Stimulated activated CD8-positive, alpha-beta memory T cell treated with anti-CD3 and anti-CD28 coated beads, Interleukin-12 subunit alpha, Interleukin-12 subunit beta, amount 100 ng/mL, for 24 hours (primary cell): ENCODE results near the gene SLC4A2.

ENCODE experiments used
- DNase-seq: peaks from one replicate; pipeline ENCODE4 v3.0.0-alpha.2; 2020; ENCODE audit errors: extremely low read depth

The SLC4A2 gene

DNA sequence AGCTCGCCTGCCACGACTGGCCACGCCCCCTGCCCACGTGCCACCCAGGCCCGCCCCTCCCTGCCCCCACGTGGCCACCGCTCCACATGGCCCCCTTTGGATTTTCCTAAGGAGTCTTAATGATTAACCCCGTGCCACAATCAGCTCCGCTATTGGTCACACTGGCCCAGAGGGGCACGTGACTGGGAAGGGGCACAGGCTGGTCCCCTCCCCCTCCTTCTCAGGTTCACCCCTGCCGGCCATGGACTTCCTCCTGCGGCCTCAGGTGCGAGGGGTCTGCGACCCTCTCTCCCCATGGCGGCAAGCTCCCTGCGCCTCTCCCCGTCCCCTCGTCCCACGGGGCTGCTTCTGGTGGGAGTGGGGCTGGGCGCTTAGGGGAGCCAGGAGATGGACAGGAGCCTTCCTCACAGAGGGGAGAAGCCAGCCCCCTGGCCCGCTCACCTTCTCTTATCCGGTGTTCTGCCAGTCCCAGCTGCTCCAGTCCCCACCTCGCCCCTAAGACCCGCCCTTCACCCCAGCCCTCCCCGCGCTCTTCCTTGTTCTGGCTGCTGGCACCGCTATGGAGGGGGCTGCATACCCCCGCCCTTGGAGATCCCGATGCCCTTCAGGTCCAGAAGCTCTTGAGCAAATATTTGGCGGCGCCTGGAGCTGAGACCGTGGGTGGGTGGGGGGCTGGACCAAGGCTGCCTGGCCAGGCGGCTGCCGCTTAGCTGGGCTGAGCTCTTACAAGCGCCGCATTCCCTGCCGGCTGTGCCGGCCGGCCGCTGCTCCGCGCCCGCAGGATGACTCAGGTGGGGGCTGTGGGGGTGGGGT, 3.2 kb downstream of the SLC4A2 start:
- no peak for DNase-seq

DNA sequence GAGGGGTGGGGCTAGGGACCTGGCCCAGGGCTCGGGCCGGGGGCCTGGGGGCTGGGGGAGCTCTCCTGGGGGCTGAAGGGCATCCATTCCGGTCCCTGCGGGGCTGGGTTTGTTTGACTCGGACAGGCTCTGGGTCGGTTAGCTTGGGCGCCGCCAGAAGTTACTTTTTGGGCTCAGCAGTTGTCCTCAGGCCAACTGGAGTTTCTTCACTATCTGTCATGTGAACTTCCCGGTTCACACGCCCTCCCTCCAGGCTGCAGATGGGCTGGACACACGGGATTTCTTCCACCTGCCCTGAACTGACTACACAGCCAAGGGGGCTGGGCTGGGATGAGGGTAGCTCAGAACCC, 3.8 kb downstream of the SLC4A2 start:
- DNase-seq: no peak

DNA sequence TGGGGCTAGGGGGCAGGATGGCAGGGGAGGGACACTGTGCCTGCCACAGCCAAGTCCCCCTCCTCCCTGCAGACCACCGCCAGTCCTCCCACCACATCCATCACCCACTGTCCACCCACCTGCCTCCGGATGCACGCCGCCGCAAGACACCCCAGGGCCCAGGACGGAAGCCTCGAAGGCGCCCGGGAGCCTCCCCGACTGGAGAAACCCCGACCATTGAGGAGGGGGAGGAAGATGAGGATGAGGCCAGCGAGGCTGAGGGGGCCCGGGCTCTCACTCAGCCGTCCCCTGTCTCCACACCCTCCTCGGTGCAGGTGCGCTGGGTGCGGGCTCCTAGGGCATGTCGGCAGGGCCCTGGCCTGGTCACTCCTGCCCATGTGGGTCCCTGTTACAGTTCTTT, 5.1 kb downstream of the SLC4A2 start:
- no peak for DNase-seq

DNA sequence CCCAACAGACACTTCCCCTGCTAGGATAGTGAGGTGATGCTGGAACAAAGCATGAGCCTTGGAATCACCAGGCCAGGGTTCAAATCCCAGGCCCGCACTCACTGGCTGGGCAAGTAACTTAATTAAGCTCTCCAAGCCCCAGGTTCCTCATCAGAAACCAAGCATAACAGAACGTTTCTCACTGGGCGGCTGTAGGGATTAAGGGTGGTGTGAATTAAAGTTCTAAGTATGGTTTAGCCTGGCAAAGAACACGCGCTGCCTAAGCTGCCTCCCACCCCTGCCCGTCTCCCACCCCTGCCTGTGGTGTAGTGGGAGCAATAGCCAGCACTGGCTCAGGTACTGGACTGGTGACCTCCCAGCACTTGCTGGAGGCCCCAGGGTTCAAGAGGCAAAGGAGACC, 5.6 kb downstream of the SLC4A2 start:
- DNase-seq: no peak

DNA sequence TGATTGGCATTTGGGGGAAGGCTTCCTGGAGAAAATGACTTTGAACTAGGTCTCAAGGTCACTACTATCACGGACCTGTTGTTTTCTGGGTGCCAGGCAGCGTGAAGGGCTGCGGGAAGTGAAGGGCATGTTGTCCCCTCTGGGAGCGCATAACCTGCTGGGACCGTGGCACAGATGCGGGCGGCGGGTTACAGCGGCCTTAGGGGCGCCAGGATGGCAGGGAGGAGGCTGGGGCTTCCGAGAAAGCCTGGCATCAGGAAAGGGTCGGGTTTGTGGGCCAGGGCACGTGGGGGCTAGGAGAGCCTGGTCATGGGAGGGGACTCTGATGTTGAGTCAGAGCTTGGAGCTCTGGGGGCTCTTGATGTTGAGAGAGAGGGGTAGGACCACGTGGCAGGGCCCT, 6.1 kb downstream of the SLC4A2 start:
- no peak for DNase-seq

DNA sequence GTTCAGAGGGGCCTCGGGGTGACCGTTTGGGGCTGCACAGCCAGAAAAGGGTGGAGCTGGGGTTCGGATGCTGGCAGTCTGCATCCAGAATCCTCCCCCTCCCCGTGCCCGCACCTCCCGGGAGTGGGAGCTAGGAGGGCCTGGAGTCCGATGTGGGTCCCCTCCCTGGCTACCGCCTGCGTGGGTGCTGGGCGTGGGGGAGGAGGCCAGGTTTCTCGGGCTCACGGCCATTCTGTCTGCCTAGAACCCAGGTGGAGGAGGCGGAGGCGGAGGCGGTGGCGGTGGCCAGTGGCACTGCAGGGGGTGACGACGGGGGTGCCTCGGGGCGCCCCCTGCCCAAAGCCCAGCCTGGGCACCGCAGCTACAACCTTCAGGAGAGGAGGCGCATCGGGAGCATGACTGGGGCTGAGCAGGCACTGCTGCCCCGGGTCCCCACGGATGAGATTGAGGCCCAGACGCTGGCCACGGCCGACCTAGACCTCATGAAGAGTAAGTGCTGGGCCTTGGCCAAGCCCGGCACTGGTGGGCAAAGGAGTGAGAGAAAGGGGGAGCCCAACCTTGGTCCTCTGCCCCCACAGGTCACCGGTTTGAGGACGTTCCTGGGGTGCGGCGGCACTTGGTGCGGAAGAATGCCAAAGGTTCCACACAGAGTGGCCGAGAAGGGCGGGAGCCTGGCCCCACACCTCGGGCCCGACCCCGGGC, 7.0 kb downstream of the SLC4A2 start:
- DNase-seq: no peak

DNA sequence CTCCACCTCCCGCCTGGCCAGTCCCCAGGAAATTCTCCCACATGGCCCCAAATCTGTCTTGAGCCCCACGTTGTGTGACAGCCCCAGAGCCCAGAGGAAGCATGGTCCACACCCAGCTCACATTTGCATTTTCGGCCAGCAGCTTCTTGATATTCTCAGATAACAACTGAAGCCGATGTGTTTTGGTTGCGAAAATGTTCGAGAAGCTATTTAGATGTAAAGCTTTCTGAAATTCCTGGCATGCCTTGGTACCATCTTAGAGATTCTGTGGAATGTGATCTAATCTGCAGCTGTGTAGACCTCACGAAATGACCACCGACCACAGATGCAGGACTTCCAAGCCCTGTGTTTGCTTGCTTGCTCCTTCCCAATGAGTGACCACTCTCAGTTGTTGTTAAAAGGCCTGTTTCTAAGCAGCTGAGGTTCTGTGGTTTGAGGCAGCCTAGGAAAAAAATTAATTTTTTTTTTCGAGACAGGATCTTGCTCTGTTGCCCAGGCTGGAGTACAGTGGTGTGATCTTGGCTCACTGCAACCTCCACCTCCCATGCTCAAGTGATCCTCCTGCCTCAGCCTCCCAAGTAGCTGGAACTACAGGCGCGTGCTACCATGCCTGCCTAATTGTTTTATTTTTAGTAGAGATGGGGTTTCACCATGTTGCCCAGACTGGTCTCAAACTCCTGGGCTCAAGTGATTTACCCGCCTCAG, 8.8 kb downstream of the SLC4A2 start:
- DNase-seq: no peak

DNA sequence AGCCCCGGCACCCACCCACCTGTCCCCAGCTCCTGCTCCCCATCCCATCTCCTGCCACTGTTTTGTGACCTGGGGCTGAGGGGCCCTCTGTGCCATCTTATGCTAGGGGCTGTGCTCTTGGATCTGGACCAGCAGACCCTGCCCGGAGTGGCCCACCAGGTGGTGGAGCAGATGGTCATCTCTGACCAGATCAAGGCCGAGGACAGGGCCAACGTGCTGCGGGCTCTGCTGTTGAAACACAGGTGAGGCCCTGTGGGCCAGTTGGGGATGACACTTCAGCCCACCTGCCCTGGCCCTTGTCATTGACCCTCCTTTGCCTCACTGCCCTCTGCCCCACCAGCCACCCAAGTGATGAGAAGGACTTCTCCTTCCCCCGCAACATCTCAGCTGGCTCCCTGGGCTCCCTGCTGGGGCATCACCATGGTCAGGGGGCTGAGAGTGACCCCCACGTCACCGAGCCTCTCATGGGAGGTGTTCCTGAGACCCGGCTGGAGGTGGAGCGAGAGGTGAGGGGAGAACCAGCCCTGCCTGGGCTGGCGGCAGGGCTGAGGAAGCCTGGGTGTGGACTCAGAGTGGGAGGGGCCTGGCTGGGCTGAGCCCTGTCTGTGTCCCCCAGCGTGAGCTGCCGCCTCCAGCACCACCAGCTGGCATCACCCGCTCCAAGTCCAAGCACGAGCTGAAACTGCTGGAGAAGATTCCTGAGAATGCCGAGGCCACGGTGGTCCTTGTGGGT, 10.6 kb downstream of the SLC4A2 start:
- DNase-seq: no peak

DNA sequence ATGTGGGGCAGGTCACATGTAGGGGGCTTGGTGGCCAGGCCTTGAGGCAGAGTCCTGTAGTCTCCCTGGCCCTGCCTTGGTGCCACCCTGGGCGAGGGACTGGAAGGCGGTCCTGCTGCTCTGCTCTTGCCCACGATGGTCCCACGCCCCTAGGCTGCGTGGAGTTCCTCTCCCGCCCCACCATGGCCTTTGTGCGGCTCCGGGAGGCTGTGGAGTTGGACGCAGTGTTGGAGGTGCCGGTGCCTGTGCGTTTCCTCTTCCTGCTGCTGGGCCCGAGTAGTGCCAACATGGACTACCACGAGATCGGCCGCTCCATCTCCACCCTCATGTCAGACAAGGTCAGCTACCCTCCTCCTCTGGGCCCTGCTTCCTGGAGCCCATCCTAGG, 11.2 kb downstream of the SLC4A2 start:
- no peak for DNase-seq

DNA sequence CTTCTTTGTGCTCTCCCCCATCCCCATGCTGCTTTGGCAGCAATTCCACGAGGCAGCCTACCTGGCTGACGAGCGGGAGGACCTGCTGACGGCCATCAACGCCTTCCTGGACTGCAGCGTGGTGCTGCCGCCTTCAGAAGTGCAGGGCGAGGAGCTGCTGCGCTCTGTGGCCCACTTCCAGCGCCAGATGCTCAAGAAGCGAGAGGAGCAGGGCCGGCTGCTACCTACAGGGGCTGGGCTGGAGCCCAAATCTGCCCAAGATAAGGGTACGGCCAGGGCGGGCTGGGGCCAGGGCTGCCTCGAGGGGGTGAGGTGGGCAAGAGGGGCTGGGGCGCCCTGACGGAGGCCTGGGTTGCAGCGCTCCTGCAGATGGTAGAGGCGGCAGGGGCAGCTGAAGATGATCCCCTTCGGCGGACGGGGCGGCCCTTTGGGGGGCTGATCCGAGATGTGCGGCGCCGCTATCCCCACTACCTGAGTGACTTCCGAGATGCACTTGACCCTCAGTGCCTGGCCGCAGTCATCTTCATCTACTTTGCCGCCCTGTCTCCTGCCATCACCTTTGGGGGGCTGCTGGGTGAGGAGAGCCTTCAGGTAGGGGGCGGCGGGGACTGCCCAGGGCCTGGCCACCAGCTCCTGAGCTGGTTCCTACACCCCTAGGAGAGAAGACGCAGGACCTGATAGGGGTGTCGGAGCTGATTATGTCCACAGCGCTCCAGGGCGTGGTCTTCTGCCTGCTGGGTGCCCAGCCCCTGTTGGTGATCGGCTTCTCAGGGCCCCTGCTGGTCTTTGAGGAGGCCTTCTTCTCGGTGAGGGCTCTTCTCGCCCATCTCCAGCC, 11.9 kb downstream of the SLC4A2 start:
- no peak for DNase-seq

DNA sequence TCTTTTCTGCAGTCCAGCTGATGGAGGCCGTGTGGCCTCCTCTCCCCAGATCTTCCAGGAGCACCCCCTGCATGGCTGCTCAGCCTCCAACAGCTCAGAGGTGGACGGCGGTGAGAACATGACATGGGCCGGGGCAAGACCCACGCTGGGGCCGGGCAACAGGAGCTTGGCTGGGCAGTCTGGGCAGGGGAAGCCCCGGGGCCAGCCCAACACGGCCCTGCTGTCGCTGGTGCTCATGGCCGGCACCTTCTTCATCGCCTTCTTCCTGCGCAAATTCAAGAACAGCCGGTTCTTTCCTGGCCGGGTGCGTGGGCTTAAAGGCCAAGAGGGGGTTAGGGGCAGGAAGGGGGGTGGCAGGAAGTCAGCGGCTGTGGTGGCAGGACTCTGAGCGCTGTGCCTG, 14.6 kb downstream of the SLC4A2 start:
- DNase-seq: no peak

DNA sequence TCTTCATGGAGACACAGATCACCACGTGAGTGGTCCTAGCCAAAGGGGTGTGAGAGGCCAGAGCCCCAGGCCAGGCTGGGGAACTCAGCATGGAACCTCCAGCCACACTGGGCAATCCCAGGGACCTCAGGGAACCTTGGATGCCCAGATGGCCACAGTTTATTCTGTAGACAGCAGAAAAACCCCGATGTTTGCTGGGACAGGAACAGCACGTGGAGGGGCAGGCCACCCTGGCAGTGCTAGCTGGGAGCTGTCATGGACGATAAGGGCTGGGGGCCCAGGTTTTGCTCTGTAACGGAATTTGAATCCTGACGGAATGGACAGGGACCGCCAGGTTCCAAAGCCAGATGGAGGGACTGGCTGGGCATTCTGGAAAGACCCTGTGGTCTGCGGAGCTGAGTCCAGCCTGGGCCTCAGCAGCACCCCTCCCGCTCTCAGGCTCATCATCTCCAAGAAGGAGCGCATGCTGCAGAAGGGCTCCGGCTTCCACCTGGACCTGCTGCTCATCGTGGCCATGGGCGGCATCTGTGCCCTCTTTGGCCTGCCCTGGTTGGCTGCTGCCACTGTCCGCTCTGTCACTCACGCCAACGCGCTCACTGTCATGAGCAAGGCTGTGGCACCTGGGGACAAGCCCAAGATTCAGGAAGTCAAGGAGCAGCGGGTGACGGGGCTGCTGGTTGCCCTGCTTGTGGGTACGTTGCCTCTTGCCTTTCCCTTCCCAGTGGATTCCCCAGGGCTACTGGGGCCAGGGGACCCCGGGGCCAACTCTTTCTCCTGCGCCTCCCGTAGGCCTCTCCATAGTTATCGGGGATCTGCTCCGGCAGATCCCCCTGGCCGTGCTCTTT, 15.7 kb downstream of the SLC4A2 start:
- DNase-seq: no peak

DNA sequence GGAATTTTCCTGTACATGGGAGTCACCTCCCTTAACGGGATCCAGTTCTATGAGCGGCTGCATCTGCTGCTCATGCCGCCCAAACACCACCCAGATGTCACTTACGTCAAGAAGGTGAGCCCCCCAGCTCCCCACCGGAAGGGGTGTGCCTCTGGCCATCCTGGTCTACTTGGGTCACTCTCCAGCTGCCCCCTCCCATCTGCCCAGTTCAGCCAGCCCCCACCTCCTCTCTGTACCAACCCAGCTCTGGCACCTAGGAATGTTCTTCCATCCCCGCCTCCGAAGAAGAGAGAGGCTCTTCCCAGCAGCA, 16.2 kb downstream of the SLC4A2 start:
- no peak for DNase-seq

DNA sequence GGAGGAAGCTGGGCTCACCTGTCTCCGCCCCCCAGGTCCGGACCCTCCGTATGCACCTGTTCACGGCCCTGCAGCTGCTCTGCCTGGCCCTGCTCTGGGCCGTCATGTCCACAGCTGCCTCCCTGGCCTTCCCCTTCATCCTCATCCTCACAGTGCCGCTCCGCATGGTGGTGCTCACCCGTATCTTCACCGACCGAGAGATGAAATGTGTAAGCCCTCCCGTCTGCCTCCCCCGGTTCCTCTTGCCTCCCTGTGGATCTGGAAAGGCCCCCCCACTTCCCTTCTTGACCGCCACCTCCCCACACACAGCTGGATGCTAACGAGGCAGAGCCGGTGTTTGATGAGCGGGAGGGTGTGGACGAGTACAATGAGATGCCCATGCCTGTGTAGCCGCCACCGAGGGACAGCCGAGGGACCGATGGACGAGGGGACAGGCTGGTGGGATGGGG, 16.6 kb downstream of the SLC4A2 start:
- no peak for DNase-seq

DNA sequence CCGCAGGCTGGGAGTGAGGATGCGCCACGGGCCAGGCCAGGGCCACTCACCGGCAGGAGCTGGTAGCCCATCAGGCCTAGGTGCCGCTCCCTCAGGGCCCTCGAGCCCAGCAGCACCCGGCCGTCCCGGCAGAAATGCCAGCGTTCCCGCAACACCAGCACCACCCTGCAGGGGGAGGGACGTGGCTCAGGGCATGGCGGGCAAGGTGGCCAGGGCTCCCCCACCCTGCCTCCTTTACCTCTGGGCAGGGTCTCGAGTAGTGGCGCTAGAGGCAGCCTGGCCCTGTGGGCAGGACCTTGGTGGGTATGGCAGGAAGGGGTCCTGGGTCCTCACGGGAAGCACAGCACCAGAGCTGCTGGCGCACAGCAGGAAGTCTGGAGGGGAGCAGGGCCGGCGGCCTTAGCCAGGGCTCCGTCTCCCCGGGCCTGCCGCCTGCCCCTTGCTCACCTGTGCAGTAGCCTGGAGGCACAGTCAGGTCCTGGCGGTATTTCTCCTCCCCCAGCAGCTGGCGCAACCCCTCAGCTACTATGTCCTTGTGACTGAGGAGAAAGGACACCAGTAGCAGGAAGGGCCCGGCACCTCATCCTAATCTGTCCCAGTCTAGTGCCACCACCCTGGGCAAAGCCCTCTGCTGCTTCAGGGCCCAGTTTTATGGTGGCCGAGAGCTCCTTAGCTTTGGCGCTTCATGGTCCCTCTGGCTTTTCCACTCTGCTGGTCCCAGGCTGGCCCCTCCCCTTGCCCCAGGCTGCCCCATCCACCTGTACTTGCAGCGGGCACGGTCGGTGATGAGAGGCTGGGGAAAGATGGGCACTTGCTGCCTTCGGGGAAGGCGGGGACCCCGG, 17.7 kb downstream of the SLC4A2 start:
- DNase-seq: no peak

DNA sequence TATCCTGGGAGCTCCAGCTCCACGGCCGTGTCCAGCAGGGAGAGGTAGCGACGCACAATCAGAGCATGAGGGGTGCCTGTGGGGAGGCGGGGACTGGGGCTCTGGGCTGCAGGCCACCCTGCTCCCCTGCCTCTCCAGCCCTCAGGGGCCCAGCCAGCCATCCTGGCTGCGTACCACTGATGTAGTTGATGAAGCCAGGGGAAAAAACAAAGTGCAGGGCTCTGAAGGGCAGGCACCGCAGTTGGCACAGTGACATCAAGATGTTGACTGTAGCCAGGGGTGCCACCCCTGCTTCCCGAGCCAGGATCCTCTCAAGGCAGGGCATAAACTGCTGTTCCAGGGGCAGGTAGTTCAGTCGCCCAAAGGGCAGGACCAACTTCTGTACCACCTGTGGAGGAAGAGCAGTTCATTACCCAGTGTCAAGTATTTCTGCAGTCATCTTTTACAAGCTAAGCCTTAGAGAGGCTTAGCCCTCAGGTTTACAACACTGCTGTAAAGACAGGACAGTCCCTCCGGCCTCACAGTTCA, 18.4 kb downstream of the SLC4A2 start:
- no peak for DNase-seq

DNA sequence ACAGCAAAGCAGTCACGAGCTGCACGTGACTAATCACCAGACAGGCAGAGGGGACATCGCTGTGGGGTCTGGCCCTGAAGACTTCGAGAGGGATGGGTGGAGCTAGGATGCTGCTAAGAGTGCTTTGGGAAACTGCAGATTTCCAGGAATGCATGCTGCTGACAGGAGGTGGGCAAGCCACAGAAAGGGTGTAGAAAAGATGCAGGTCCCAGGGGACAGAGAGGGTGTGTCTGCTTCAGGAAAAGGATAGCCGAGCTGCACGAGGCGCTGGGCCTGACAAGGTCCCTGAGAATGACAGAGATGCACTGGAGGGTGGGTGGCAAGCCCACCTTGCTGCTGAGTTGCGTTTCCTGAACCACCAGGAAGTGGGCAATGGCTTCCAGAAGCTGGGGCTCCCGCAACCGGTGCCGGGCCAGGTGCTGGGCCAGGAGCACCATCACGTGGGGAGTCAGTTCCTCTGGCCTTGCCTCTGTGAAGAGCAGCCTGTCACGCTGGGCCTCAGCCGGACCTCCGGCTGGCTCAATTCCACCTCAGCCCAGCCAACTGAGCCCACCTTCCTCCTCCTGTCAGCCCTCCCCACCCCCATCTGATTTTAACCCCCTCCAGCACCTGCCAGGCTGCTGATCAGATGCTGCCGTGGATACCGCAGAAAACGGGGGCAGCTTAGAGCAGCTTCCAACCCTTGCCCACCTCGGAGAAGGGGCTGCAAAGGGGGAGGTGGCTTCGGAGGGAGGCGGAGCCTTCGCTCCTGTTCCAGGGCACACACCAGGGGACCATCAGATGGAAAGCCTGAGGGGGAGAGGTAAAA, 19.0 kb downstream of the SLC4A2 start:
- DNase-seq: no peak

DNA sequence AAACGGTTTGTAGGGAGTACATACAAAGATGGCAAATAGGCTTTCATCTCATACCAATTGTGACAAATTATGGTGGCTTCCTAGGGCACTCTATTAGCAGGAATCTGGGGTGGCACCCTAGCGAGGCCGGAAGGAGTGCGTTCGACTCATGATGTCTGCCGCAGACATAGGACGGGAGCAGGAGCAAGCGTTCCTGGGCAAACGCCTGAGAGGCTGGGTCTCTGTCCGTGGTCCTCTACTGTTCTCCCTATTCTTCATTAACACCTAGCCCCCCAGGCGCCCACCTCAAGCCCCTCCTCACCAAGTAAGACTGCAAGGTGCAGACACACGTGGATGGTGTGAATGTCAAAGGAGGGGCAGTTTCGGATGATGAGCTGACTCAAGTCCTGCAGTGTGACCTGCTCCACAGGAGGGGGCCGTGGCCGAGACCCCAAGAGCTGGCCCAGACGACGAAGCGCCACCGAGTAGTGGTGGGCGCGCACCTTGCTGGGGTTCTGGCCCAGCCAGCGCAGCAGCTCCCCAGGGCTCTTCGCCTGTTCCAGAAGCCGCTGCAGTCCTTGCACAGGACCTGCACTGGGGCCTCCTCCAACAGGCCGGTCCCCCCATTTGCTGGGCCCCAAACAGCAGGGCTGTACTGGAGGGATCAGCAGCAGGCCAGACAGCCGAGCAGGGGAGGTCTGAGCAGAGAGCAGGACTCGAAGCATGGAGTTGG, 20.0 kb downstream of the SLC4A2 start:
- DNase-seq: no peak
